Endodermal cell (in vitro differentiated cells): ENCODE results near the gene ANXA9. TPM values are rescaled to one million over a fixed set of nuclear protein-coding genes. Genes with fewer than 3 reads are reported as not detected.

ENCODE experiments used
- DNase-seq: peaks from one replicate; pipeline ENCODE4 v3.0.0-alpha.2; 2017
- H3K27ac ChIP-seq: 2 replicates; pipeline ENCODE4 v1.5.1; 2013; ENCODE audit warnings: mild to moderate bottlenecking, low read depth, low read length, moderate library complexity
- H3K27me3 ChIP-seq: 2 replicates; pipeline ENCODE4 v1.6.1; 2013; ENCODE audit warnings: mild to moderate bottlenecking, low read length, moderate library complexity; ENCODE audit not compliant: insufficient read depth, control insufficient read depth, poor library complexity, severe bottlenecking
- H3K36me3 ChIP-seq: 2 replicates; pipeline ENCODE4 v1.7.0; 2013; ENCODE audit warnings: mild to moderate bottlenecking, low read length, moderate library complexity; ENCODE audit not compliant: control insufficient read depth, insufficient read depth
- H3K4me1 ChIP-seq: one replicate; pipeline ENCODE4 v1.7.0; 2013; ENCODE audit warnings: low read length; ENCODE audit not compliant: control insufficient read depth, insufficient read depth
- H3K4me3 ChIP-seq: 2 replicates; pipeline ENCODE4 v1.5.1; 2013; ENCODE audit warnings: mild to moderate bottlenecking, low read length, moderate library complexity
- H3K9ac ChIP-seq: 2 replicates; pipeline ENCODE4 v1.6.1; 2013; ENCODE audit warnings: mild to moderate bottlenecking, low read length, moderate library complexity; ENCODE audit not compliant: poor library complexity, severe bottlenecking; ENCODE audit errors: extremely low read depth
- H3K9me3 ChIP-seq: 2 replicates; pipeline ENCODE4 v1.6.1; 2013; ENCODE audit warnings: mild to moderate bottlenecking, low read length, moderate library complexity; ENCODE audit not compliant: control insufficient read depth
- H3K27ac Mint-ChIP-seq: 2 replicates; pipeline ENCODE4 v1.8.0; 2020; ENCODE audit warnings: mixed read lengths
- H3K27me3 Mint-ChIP-seq: 2 replicates; pipeline ENCODE4 v1.8.0; 2021; ENCODE audit warnings: mild to moderate bottlenecking, mixed read lengths; ENCODE audit not compliant: insufficient read depth
- H3K36me3 Mint-ChIP-seq: 2 replicates; pipeline ENCODE4 v1.8.0; 2020; ENCODE audit warnings: low read depth, mixed read lengths
- H3K4me1 Mint-ChIP-seq: 2 replicates; pipeline ENCODE4 v1.8.0; 2020; ENCODE audit warnings: mixed read lengths
- H3K4me3 Mint-ChIP-seq: 2 replicates; pipeline ENCODE4 v1.8.0; 2020; ENCODE audit warnings: mild to moderate bottlenecking, moderate library complexity, mixed read lengths
- H3K9me3 Mint-ChIP-seq: 2 replicates; pipeline ENCODE4 v1.8.0; 2020; ENCODE audit warnings: mild to moderate bottlenecking, mixed read lengths
- CTCF ChIP-seq: fragments of 200-600 bp; sonication (generic); conservative IDR thresholded peaks from 2 replicates; pipeline ENCODE4 v1.5.0; 2021; ENCODE audit warnings: antibody characterized with exemption, mild to moderate bottlenecking
- WGBS, 2 experiments: methylation state at CpG; one replicate each; pipeline versions ENCODE4 v1.1.5 to v1.1.7; 2013; ENCODE audit warnings: missing lambda C conversion rate in 2 of 2, mixed read lengths in 1 of 2; ENCODE audit not compliant: insufficient coverage in 1 of 2, insufficient read length in 1 of 2; 5-methylcytosine and 5-hydroxymethylcytosine counted together
- total RNA-seq, 2 donors: library from RNA; stranded (reverse); fragmentation: NEBNext Ultra II Directional in 1 of 2; extraction: Animal tissue kit (Norgen Biotek cat#: 25700) in 1 of 2; gene quantifications; 2 replicates in 1 of 2; 3 replicates in 1 of 2; pipeline ENCODE4 v1.2.1, GENCODE V29; 2021

Gene ANXA9
- total RNA-seq, 2 donors from 2014 or later, result not detected

GRCh38 chr1:150971583-150972416, 10.3 kb upstream of the ANXA9 start:
- Histone ChIP-seq H3K27me3 (no peaks in the 10 kb centered on the region), H3K4me1 (peaks cover 14% of the 10 kb centered on the region), H3K4me3 (peak overlapping the region; percentile 81), H3K36me3 (peaks cover 24% of the 10 kb centered on the region), H3K9ac (no peak overlapping the region), H3K27ac (peak overlapping the region; percentile 25), H3K9me3 (no peaks in the 10 kb centered on the region)
- peak overlapping the region; percentile 75 for H3K4me3 Mint-ChIP-seq
- peak overlapping the region; percentile 89 for H3K27ac Mint-ChIP-seq
- peaks cover 40% of the 10 kb centered on the region for H3K4me1 Mint-ChIP-seq
- H3K9me3 Mint-ChIP-seq, result no peaks in the 10 kb centered on the region
- 40 to 42% methylated on average over 3 to 6 of the region's 6 CpGs for WGBS, 2 experiments
- peak; percentile 81 for DNase-seq
- H3K27me3 Mint-ChIP-seq, result no peaks in the 10 kb centered on the region
- TF ChIP-seq CTCF, result peak; percentile 47
- H3K36me3 Mint-ChIP-seq, result peaks cover 22% of the 10 kb centered on the region

- Histone ChIP-seq H3K9ac (no peak overlapping the region), H3K9me3 (no peaks in the 10 kb centered on the region), H3K27ac (no peak overlapping the region), H3K4me1 (peaks cover 14% of the 10 kb centered on the region), H3K36me3 (peaks cover 17% of the 10 kb centered on the region), H3K27me3 (no peaks in the 10 kb centered on the region), H3K4me3 (peak overlapping the region; percentile 81)
- no peak for TF ChIP-seq CTCF
- Mint-ChIP-seq H3K4me3 (peak overlapping the region; percentile 75), H3K36me3 (peaks cover 15% of the 10 kb centered on the region), H3K27ac (peak overlapping the region; percentile 89), H3K27me3 (no peaks in the 10 kb centered on the region), H3K9me3 (no peaks in the 10 kb centered on the region), H3K4me1 (peaks cover 47% of the 10 kb centered on the region)
- WGBS, 2 experiments, result 51 to 70% methylated on average over 2 to 4 of the region's 4 CpGs
- no peak for DNase-seq
Observed at GRCh38 chr1:150972417-150972940, 9.6 kb upstream of the ANXA9 start.

- H3K4me1 ChIP-seq, result peaks cover 14% of the 10 kb centered on the region
- peak; percentile 70 for DNase-seq
Observed at GRCh38 chr1:150973258-150973835, 8.7 kb upstream of the ANXA9 start.

More at GRCh38 chr1:150973258-150973835, 8.7 kb upstream of the ANXA9 start:
- H3K9ac ChIP-seq, result peak overlapping the region; percentile 77
- peak overlapping the region; percentile 81 for H3K4me3 ChIP-seq
- Mint-ChIP-seq H3K36me3 (peaks cover 8% of the 10 kb centered on the region), H3K4me3 (peak overlapping the region; percentile 75), H3K27me3 (no peaks in the 10 kb centered on the region), H3K9me3 (no peaks in the 10 kb centered on the region), H3K4me1 (peaks cover 48% of the 10 kb centered on the region), H3K27ac (peak overlapping the region; percentile 89)
- WGBS, 2 experiments, result 16 to 27% methylated on average over 6 to 15 of the region's 15 CpGs
- no peaks in the 10 kb centered on the region for H3K27me3 ChIP-seq
- H3K27ac ChIP-seq, result no peak overlapping the region
- H3K36me3 ChIP-seq, result peaks cover 9% of the 10 kb centered on the region
- TF ChIP-seq CTCF, result no peak
- H3K9me3 ChIP-seq, result no peaks in the 10 kb centered on the region
